Measurements from ENCODE around the gene MINDY4B.

DNA sequence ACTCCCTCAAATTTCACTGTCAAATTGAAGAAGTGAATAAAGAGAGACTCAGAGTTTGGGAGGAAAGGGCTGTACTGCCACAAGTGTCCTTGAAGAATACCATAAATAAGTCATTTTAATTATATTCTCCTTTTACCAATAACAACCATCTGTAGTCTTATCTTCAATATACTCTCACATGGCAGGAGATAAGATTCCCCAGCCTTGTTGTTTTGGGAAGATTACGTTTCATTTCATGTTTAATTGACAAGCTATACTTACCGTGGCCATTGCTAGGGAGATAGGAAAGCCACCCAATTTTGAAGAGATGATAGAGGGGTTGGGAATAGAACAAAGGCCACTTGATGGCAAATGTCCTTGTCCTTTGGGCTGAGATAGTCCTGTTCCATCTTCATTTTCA lies 2.3 kb downstream of the MINDY4B start:
- TF ChIP-seq CTCF (IDR thresholded peaks at IDR 0.05) (no peak), POLR2A (IDR thresholded peaks at IDR 0.05) (no peak)
